HG03354 (cell line): ENCODE data around the gene ADAMTS14.
"Not testable (repeated sequence)": the region's sequence is repeated elsewhere in the genome, so short reads cannot be mapped to it uniquely, and the experiment has no call there.

ENCODE experiments used
- ATAC-seq: cut with Tn5 transposase; IDR thresholded peaks from one replicate; pipeline ENCODE4 v1.9.1; 2021; ENCODE audit warnings: mild to moderate bottlenecking; ENCODE audit not compliant: unreplicated experiment, poor library complexity, severe bottlenecking

The ADAMTS14 gene

DNA sequence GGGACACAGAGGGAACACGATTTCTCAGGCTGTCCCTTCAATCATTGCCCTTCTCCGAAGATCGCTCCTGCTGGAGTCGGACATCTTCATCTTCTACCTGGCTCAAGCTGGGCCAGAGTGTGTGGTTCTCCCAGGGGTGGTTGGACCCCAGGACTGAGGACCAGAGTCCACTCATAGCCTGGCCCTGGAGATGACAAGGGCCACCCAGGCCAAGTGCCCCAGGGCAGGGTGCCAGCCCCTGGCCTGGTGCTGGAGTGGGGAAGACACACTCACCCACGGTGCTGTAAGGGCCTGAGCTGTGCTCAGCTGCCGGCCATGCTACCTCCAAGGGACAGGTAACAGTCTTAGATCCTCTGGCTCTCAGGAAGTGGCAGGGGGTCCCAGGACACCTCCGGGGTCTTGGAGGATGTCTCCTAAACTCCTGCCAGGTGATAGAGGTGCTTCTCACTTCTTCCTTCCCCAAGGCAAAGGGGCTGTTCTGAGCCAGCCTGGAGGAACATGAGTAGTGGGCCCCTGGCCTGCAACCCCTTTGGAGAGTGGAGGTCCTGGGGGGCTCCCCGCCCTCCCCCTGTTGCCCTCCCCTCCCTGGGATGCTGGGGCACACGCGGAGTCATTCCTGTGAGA, 89.5 kb downstream of the ADAMTS14 start:
- ATAC-seq: no peak

DNA sequence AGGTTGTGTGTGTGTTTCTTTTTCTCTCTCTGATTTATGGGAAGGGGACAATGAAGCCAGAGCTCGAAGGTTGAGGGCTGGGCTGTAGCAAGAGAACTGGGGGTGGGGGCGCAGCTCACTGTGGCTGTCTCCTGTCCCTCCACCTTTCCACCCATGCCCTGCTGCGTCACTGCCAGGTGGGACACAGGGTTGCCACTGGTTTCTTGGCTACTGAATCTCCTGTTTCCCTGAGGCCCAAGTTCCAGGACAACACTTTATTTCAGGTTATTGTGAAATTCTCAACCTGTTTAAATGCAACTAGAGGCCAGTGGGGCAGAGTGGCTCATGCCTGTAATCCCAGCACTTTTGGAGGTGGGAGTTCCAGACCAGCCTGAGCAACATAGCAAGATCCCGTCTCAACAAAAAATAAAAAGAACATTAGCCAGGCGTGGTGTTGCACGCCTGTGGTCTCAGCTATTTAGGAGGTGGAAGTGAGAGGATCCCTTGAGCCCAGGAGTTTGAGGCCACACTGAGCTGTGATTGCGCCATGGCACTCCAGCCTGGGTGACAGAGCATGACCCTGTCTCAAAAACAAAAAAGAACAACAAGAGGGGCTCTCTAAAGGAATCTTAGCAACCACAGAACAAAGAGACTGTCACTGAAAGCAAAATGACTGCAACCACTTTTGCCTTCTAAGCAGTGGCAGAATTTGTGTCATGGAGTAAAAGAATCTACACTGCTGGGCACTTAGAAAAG, 90.3 kb downstream of the ADAMTS14 start:
- no peak for ATAC-seq

DNA sequence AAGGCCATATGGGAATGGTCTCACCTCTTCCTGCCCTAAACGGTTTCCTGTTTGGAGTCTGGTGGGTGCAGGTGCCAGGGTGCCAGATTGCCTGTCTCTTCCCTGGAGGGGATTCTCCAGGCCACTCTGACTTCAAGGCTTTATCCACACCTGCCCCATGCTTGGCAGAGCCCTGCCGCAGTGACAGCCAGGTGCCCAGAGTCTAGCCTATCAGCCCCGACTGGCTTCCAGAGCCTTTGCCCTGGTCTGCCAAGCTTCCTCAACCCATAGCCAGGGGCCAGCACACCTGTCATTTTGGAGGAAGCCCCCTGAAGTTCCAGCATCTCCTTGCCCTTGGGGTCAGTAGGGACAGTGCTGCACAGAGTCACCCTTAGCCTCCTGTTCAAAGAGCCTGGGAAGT, 91.3 kb downstream of the ADAMTS14 start:
- ATAC-seq: no peak

DNA sequence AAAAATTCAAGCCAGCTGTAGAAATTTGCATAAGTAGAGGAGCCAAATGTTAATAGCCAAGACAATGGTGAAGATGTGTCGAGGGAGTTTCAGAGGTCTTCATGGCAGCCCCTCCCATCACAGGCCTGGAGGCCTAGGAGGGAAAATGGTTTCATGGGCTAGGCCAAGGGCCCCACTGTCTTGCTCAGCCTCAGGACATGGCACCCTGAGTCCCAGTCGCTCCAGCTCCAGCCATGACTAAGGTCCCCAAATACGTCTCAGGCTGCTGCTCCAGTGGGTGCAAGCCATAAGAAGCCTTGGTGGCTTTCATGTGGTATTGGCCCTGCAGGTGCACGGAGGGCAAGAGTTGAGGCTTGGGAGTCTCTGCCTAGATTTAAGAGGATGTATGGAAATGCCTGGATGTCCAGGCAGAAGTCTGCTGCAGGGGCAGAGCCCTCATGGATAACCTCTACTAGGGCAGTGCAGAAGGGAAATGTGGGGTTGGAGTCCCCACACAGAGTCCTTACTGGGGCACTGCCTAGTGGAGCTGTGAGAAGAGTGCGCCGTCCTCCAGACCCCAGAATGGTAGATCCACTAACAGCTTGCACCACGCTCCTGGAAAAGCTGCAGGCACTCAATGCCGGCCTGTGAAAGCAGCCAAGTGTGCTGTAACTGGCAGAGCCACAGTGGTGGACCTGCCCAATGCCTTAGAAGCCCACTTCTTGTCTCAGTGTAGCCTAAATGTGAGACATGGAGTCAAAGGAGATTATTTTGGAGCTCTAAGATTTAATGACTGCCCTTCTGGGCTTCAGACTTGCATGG, 93.7 kb downstream of the ADAMTS14 start:
- no peak for ATAC-seq

DNA sequence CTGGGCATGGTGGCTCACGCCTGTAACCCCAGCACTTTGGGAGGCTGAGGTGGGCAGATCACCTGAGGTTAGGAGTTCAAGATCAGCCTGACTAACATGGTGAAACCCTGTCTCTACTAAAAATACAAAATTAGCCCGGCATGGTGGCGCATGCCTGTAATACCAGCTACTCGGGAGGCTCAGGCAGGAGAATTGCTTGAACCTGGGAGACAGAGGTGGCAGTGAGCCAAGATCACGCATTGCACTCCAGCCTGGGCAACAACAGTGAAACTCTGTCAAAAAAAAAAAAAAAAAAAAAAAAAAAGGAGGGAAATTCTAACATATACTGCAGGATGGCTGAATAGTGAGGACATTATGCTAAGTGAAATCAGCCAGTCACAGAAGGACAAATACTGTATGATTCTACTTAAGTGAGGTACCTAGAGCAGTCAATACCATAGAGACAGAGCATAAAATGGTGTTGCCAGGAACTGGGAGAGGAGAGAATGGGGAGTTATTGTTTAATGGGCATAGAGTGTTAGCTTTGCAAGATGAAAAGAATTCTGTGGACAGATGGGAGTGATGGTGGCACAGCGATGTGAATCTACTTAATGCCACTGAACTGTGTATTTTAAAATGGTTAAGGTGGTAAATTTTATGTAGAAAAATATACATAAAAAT, 95.8 kb downstream of the ADAMTS14 start:
- not testable (repeated sequence) for ATAC-seq

GRCh38 chr10:70769121-70769520, 96.8 kb downstream of the ADAMTS14 start:
- ATAC-seq: no peak

DNA sequence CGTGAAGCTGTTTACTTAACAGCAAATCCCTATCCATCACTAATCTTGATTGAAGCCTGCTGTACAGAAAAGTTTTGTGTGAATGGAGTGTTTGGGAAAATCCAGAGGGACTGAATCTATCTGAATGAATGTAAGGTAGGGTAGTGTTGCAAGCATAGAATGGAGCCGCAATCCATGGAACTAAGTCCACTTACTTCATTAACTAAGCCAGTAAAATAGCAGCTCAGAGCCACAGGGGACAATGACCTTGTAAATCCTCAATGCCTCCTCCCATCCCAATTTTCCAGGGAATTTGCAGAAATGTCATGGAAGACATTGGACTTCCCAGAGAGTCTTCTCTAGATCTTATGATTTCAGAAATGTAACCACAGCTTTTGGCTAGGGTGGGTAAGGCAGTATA, 97.7 kb downstream of the ADAMTS14 start:
- no peak for ATAC-seq

GRCh38 chr10:70770516-70770915, 98.2 kb downstream of the ADAMTS14 start:
- not testable (repeated sequence) for ATAC-seq

GRCh38 chr10:70771311-70772194, 99.2 kb downstream of the ADAMTS14 start:
- ATAC-seq: no peak

DNA sequence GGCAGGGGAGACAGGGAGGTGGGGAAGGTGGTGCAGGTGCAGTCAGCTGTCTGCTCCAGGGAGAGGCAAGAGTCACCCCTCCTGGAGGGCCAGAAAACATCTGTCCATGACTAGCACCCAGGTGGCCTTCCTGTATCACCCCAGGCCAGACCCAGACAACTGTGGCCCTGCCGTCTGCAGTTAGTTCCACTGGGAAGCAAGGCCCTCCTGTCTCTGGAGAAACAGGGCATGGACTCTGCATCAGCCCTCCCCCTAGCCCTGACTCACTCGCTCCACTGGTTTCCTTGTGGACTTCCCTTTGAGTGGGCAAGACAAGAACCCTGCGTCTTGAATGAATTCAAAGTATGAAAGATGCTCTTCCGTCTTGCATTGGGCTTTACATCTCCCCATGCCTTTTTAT, 100.3 kb downstream of the ADAMTS14 start:
- ATAC-seq: no peak

- ATAC-seq: no peak
Observed at GRCh38 chr10:70773461-70773860, 101.2 kb downstream of the ADAMTS14 start.

DNA sequence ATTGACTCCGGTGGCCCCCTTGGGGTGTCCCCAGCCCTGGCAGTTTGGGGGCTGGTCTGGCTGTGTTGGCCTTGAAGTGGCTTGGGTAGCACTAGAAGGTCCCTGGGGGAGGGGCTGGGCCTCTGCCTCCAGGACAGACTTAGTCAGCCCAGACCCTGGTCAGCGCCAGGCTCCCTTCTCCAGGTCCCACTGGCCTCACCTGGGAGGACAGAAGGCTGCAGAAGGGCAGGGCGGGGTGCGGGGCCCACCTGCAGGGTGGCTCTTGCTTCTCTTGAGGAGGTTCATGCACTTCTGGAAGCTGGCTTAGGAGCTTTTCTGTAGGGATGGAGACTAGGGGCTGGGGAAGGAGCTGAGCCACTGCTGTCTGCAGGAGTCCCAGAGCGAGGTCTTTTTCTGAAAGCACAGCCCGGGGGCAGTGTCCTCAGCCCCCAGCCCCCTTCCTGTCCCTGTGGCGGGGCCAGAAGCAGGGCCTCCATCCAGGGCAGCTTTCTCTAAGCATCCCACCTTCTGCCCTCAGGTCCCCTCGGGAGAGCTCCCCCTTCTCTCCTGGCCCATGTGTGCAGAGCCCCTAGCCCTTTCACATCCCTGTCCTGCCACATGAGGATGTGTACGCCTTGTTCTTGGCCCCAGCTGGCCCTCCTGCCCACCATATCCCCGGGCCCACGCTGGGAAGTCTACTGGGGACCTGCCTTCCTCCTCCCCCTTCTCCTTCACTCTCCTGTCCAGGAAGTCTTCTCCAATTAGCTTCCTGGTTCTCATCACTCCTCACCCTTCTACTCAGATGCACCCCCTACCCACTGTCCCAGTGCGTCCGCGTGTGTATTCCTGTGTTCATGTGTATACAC, 101.9 kb downstream of the ADAMTS14 start:
- ATAC-seq: no peak

- ATAC-seq: no peak
Observed at GRCh38 chr10:70774810-70775678, 102.7 kb downstream of the ADAMTS14 start.

DNA sequence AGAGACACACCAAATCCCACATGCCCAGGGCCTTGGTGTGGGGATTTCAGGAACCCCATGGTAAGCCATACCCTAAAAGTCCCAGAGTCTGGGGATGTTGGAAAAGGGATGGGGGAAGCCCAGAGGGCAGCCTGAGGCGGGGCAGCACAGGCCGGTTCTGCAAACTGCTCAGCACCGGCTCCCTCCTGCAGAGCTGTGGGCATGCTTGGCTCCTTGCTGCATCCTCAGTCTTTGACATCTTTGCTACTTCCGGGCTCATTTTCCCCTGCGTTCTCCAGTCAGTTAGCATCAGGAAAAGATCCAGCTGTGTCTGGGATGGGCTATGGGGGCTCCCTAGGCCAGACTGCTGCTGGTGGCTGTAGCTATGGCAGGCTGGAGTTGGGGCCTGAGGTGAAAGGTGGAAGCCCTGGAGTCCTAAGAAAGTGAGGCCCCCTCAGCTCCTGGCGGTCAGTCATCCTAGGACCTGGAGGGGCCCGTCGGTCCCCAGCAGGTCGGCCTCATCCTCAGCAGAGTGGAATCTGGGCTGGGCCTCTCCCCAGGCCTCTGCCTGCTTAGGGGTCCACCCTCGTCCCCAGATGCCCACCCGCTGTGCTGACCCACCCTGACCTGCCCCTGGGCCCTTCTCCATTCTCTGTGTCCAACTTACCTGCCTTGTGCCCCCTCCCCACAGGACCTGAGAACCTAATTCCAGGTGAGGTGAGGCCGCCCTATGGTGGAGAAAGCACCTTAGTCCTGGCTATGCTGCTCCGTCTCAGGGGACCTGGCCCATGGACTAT, 103.6 kb downstream of the ADAMTS14 start:
- no peak for ATAC-seq

DNA sequence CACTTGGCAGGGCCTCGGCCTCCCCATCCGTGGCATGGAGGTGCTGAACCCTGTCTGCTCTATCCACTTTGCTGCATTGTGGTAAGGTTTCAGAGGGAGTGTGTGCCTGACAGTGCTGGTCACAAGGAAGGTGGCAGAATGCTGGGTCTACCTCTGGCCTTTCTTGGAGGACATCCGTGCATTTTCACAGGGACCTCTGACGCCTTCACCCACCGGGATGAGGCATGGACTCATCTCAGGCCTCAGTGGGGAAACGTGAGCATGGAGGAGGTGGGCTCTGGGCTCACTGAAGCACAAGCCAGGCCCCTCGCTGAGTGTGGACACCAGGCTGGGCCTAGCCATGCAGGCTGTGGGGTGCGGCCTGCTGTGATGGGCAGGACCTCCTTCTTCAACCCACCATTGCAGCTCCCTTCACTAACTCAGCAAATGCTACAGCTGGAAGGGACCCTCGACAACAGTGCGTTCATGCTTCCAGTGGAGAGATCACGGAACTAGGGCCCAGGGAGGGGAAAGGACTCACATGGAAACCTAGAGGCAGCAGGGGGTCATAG, 104.2 kb downstream of the ADAMTS14 start:
- ATAC-seq: no peak

GRCh38 chr10:70777063-70777875, 105.0 kb downstream of the ADAMTS14 start:
- no peak for ATAC-seq
